ENCODE data around the gene TSPYL2.

The TSPYL2 gene

GRCh38 chrX:53048169-53049126 lies 33.7 kb upstream of the TSPYL2 start, which contains the start of gene GPR173:
TSS of gene GPR173 (plus strand) at chrX:53048789. CDS start at chrX:53076622, 27,833 bp downstream.
- H3K27ac ChIP-seq: no peak within 1 kb of the TSS
- H3K9me3 ChIP-seq: no peaks in the 10 kb centered on the region
- no peaks in the 10 kb centered on the region for H3K36me3 ChIP-seq
- TF ChIP-seq CTCF (IDR thresholded peaks at IDR 0.05): no peak
- H3K4me1 ChIP-seq (ENCODE audit: control insufficient read depth in 1 of 2, insufficient read depth in 1 of 2, low read depth in 1 of 2, low read length in 1 of 2): no peaks in the 10 kb centered on the region
- H3K4me3 ChIP-seq (ENCODE audit: low read depth in 1 of 2, low read length in 1 of 2): no peak within 1 kb of the TSS
- H3K27me3 ChIP-seq: peaks cover 33% of the 10 kb centered on the region

DNA sequence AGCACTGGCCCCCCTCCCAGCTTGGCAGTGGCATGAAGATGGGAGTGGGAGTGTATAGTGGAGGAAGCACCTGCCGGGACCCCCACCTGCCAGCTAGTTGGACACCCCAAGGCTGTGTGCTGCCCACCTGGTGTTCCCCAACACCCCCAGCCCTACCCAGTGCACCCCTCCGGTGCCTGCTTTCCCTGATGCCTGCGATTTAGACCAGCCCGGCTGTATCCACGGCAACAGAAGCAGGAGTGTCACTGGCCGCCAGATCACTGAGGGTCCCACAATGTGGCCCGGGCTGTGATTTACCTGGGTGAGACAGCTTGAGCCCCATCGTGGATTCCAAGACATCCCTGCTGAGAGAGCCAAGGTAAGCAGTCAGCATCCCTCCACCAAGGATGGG lies 33.0 kb upstream of the TSPYL2 start:
- Histone ChIP-seq H3K4me1 (ENCODE audit: control insufficient read depth in 1 of 2, insufficient read depth in 1 of 2, low read depth in 1 of 2, low read length in 1 of 2) (no peaks in the 10 kb centered on the region), H3K4me3 (ENCODE audit: low read depth in 1 of 2, low read length in 1 of 2) (no peak overlapping the region), H3K36me3 (no peaks in the 10 kb centered on the region), H3K27ac (no peak overlapping the region), H3K27me3 (peaks cover 33% of the 10 kb centered on the region), H3K9me3 (no peaks in the 10 kb centered on the region)
- no peak for TF ChIP-seq CTCF (IDR thresholded peaks at IDR 0.05)

DNA sequence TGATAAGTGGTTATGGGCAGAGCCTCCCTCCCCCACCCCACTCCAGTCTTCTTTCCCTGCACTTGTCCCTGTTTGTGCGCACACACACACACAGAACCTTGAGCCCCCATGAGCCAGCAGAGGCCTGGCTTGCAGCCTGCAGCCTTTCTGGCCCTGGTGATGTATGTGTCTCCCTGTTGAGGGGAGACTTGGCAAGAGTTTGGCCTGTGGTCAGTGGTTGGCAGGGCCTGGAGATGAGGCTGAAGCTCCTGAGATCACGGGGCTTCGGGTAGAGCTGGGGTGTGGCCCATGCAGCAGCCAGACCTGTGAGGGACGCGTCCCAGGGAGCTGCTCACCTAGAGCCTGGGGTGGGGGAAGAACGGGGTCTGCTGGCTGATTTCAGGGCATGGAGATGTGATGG lies 31.3 kb upstream of the TSPYL2 start:
- H3K27ac ChIP-seq: no peak overlapping the region
- H3K4me1 ChIP-seq (ENCODE audit: control insufficient read depth in 1 of 2, insufficient read depth in 1 of 2, low read depth in 1 of 2, low read length in 1 of 2): no peaks in the 10 kb centered on the region
- TF ChIP-seq CTCF (IDR thresholded peaks at IDR 0.05): no peak
- H3K27me3 ChIP-seq: peaks cover 33% of the 10 kb centered on the region
- no peaks in the 10 kb centered on the region for H3K9me3 ChIP-seq
- no peak overlapping the region for H3K4me3 ChIP-seq (ENCODE audit: low read depth in 1 of 2, low read length in 1 of 2)
- H3K36me3 ChIP-seq: no peaks in the 10 kb centered on the region

DNA sequence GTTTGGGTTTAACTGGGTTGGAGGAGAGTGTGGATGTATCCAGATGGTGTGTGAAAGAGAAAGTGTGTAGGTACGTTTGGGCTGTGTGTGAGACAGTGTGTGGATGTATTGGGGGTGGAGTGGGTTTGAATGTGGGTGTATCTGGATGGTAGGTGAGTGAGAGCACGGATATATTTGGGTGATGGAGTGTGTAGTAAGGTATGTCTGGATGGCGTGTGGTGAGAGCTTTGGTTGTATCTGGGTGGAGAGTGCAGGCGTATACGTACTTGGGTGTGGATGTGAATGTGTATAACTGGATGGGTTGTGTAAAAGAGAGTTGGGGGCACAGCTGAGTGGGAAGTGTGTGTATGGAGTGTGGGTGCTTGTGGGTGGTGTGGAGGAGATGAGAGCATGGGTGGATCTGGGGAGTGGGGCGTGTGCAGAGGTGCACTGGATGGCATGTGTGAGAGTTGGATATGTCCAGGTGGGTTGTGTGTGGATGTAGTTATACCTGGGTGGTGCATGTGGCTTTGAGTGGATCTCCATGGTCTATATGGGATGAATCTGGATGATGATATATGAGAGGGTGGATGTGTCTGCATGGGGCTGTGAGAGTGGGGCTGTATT lies 26.8 kb upstream of the TSPYL2 start:
- no peak overlapping the region for H3K4me3 ChIP-seq (ENCODE audit: low read depth in 1 of 2, low read length in 1 of 2)
- no peaks in the 10 kb centered on the region for H3K36me3 ChIP-seq
- H3K4me1 ChIP-seq (ENCODE audit: control insufficient read depth in 1 of 2, insufficient read depth in 1 of 2, low read depth in 1 of 2, low read length in 1 of 2): no peaks in the 10 kb centered on the region
- H3K27me3 ChIP-seq: no peaks in the 10 kb centered on the region
- H3K27ac ChIP-seq: no peak overlapping the region
- H3K9me3 ChIP-seq: no peaks in the 10 kb centered on the region
- no peak for TF ChIP-seq CTCF (IDR thresholded peaks at IDR 0.05)

- Histone ChIP-seq H3K27ac (no peak overlapping the region), H3K4me1 (ENCODE audit: control insufficient read depth in 1 of 2, insufficient read depth in 1 of 2, low read depth in 1 of 2, low read length in 1 of 2) (no peaks in the 10 kb centered on the region), H3K4me3 (ENCODE audit: low read depth in 1 of 2, low read length in 1 of 2) (no peak overlapping the region), H3K9me3 (no peaks in the 10 kb centered on the region), H3K27me3 (no peaks in the 10 kb centered on the region), H3K36me3 (no peaks in the 10 kb centered on the region)
- TF ChIP-seq CTCF (IDR thresholded peaks at IDR 0.05): no peak
These were observed 25.9 kb upstream of the TSPYL2 start for GRCh38 chrX:53056292-53056691.

Measured in neutrophil (primary cell).